Hepatocyte (in vitro differentiated cells): ENCODE data around the gene PITPNB. TPM values are rescaled to one million over a fixed set of nuclear protein-coding genes. Genes with fewer than 3 reads are reported as not detected.

Source experiments
- DNase-seq: peaks from one replicate; pipeline ENCODE4 v3.0.0-alpha.2; 2016; ENCODE audit warnings: low spot score
- H2AFZ ChIP-seq: fragments of 200-600 bp; sonication (generic); 2 replicates; pipeline ENCODE4 v1.6.0; 2016; ENCODE audit warnings: antibody characterized with exemption, mild to moderate bottlenecking
- H3K27ac ChIP-seq: fragments of 200-600 bp; sonication (generic); 2 replicates; pipeline ENCODE4 v1.5.1; 2016; ENCODE audit warnings: mild to moderate bottlenecking
- H3K27me3 ChIP-seq: fragments of 200-600 bp; sonication (generic); 2 replicates; pipeline ENCODE4 v1.6.1; 2016
- H3K36me3 ChIP-seq: fragments of 200-600 bp; sonication (generic); replicated peaks from 2 replicates; pipeline ENCODE4 v1.5.1; 2016; ENCODE audit warnings: low read depth; ENCODE audit not compliant: insufficient read depth
- H3K4me1 ChIP-seq: fragments of 200-600 bp; sonication (generic); 2 replicates; pipeline ENCODE4 v1.5.1; 2016; ENCODE audit warnings: mild to moderate bottlenecking, moderate library complexity; ENCODE audit not compliant: insufficient read depth
- H3K4me2 ChIP-seq: fragments of 200-600 bp; sonication (generic); 2 replicates; pipeline ENCODE4 v1.6.0; 2016
- H3K4me3 ChIP-seq: fragments of 200-600 bp; sonication (generic); 2 replicates; pipeline ENCODE4 v1.5.1; 2016; ENCODE audit warnings: mild to moderate bottlenecking
- H3K79me2 ChIP-seq: fragments of 200-600 bp; sonication (generic); 2 replicates; pipeline ENCODE4 v1.6.0; 2017; ENCODE audit warnings: mild to moderate bottlenecking
- H3K9me2 ChIP-seq: fragments of 200-600 bp; sonication (generic); replicated peaks from 2 replicates; pipeline ENCODE4 v1.6.0; 2017; ENCODE audit warnings: mild to moderate bottlenecking; ENCODE audit not compliant: insufficient read depth
- H3K9me3 ChIP-seq: fragments of 200-600 bp; sonication (generic); 2 replicates; pipeline ENCODE4 v1.5.1; 2016; ENCODE audit warnings: low read depth, mild to moderate bottlenecking
- H4K20me1 ChIP-seq: fragments of 200-600 bp; sonication (generic); 2 replicates; pipeline ENCODE4 v1.6.0; 2016; ENCODE audit warnings: mild to moderate bottlenecking; ENCODE audit not compliant: insufficient read depth, poor library complexity, severe bottlenecking
- CTCF ChIP-seq: fragments of 200-600 bp; sonication (generic); IDR thresholded peaks from 2 replicates; pipeline ENCODE4 v1.5.1; 2016; ENCODE audit warnings: antibody characterized with exemption, mild to moderate bottlenecking; ENCODE audit not compliant: poor library complexity
- EZH2 ChIP-seq: fragments of 200-600 bp; sonication (generic); IDR thresholded peaks from 2 replicates; pipeline ENCODE4 v1.6.1; 2016; ENCODE audit warnings: antibody characterized with exemption, mild to moderate bottlenecking, borderline replicate concordance
- EZH2phosphoT487 ChIP-seq: fragments of 200-600 bp; sonication (generic); IDR thresholded peaks from one replicate; pipeline ENCODE4 v1.6.1; 2018; ENCODE audit warnings: antibody characterized with exemption, mild to moderate bottlenecking, low read depth, moderate library complexity; ENCODE audit not compliant: unreplicated experiment, severe bottlenecking
- WGBS: methylation state at CpG from one replicate; pipeline ENCODE4 v1.1.6; 2016; ENCODE audit warnings: low lambda C conversion rate; ENCODE audit errors: missing lambda C conversion rate; 5-methylcytosine and 5-hydroxymethylcytosine counted together
- polyA plus RNA-seq: library from polyadenylated mRNA; unstranded; fragments of >200 nt; fragmentation: Nextera tagmentation; extraction: Ambion mirVana; gene quantifications from 2 replicates; pipeline ENCODE4 v1.2.1, GENCODE V29; 2016
- total RNA-seq: library from RNA; depleted of rRNA; stranded (reverse); fragments of >200 nt; gene quantifications from 2 replicates; pipeline ENCODE4 v1.2.3, GENCODE V29; 2014

Gene PITPNB
- total and polyA plus RNA-seq, 2 experiments from 2014 or later = 38.7 to 49.3 TPM

GRCh38 chr22:27850000-27850521 lies 69.0 kb downstream of the PITPNB start:
- Histone ChIP-seq H3K4me3 (no peak overlapping the region), H3K4me1 (peaks cover 15% of the 10 kb centered on the region), H4K20me1 (no peaks in the 10 kb centered on the region), H3K4me2 (no peak overlapping the region), H3K9me2 (no peaks in the 10 kb centered on the region), H3K27ac (peak overlapping the region; percentile 11), H2AFZ (no peak overlapping the region), H3K9me3 (no peaks in the 10 kb centered on the region), H3K79me2 (peaks cover 4% of the 10 kb centered on the region), H3K27me3 (no peaks in the 10 kb centered on the region), H3K36me3 (no peaks in the 10 kb centered on the region)
- 72% methylated on average over 6 of the region's 6 CpGs for WGBS
- DNase-seq = no peak
- no peak for TF ChIP-seq EZH2phosphoT487
- TF ChIP-seq CTCF = no peak
- no peak for TF ChIP-seq EZH2

DNA sequence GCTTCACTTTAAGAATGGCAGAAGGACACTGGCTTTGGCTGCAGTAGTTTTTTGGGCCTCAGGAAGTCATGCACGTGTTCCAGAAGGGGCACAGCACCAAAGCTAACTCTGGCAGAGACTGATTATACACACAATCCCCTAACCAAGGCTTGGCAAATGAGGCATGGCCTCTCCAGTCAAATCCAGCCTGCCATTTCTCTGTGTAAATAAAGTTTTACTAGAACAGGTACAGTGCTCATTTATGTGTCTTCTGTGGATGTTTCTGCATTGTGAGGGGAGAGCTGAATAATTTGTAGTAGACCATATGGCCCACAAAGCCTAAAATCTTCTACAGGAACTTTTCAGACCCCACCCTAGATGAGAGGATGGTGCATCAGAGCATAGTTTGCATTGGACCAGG lies 71.1 kb downstream of the PITPNB start:
- Histone ChIP-seq H3K4me1 (peaks cover 10% of the 10 kb centered on the region), H3K27me3 (no peaks in the 10 kb centered on the region), H3K4me3 (no peak overlapping the region), H3K79me2 (peaks cover 4% of the 10 kb centered on the region), H4K20me1 (no peaks in the 10 kb centered on the region), H3K9me2 (no peaks in the 10 kb centered on the region), H2AFZ (no peak overlapping the region), H3K9me3 (no peaks in the 10 kb centered on the region), H3K27ac (no peak overlapping the region), H3K4me2 (no peak overlapping the region), H3K36me3 (no peaks in the 10 kb centered on the region)
- no peak for TF ChIP-seq CTCF
- no peak for TF ChIP-seq EZH2
- no peak for TF ChIP-seq EZH2phosphoT487
- 90% methylated on average over 1 of the region's 1 CpG for WGBS
- no peak for DNase-seq

DNA sequence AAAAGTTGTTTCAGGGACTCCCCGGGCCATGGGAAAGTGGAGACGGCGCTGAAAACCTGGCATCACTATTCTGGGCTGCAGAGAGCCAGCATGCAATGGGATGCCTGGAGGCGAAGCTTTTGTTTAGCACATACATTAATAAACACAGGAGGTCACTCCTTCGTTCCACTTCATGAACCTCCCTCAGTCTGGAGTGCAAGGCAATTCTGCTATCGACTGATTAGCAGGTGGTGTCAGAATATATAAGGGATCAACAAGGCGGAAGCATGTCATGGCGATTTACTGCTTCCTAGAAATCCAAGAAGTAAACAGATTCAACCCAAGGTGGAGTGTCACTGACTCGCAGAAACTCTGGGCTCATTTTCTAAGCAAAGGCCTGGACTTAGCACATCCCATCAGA lies 72.1 kb downstream of the PITPNB start:
- 72% methylated on average over 9 of the region's 9 CpGs for WGBS
- DNase-seq = no peak
- H3K4me2 ChIP-seq = no peak overlapping the region
- H3K79me2 ChIP-seq = peaks cover 4% of the 10 kb centered on the region
- peaks cover 20% of the 10 kb centered on the region for H3K4me1 ChIP-seq
- no peak overlapping the region for H3K27ac ChIP-seq
- no peak overlapping the region for H3K4me3 ChIP-seq
- no peaks in the 10 kb centered on the region for H3K36me3 ChIP-seq
- H4K20me1 ChIP-seq = no peaks in the 10 kb centered on the region
- H3K9me3 ChIP-seq = no peaks in the 10 kb centered on the region
- H2AFZ ChIP-seq = no peak overlapping the region
- no peaks in the 10 kb centered on the region for H3K27me3 ChIP-seq
- H3K9me2 ChIP-seq = no peaks in the 10 kb centered on the region
- TF ChIP-seq EZH2phosphoT487 (no peak), EZH2 (no peak)

GRCh38 chr22:27846248-27846757 lies 72.8 kb downstream of the PITPNB start:
- Histone ChIP-seq H3K4me1 (peaks cover 22% of the 10 kb centered on the region), H2AFZ (no peak overlapping the region), H3K27ac (no peak overlapping the region), H3K79me2 (peaks cover 4% of the 10 kb centered on the region), H3K27me3 (no peaks in the 10 kb centered on the region), H3K4me3 (no peak overlapping the region), H4K20me1 (no peaks in the 10 kb centered on the region), H3K9me2 (no peaks in the 10 kb centered on the region), H3K9me3 (no peaks in the 10 kb centered on the region), H3K4me2 (no peak overlapping the region), H3K36me3 (no peaks in the 10 kb centered on the region)
- no peak for DNase-seq
- 92% methylated on average over 5 of the region's 5 CpGs for WGBS
- TF ChIP-seq EZH2 = no peak
- TF ChIP-seq EZH2phosphoT487 = no peak
- TF ChIP-seq CTCF = no peak
